GM21825 (cell line): ENCODE data around the gene GFM1.

Experiments used
- ATAC-seq: cut with Tn5 transposase; IDR thresholded peaks from one replicate; pipeline ENCODE4 v1.9.1; 2021; ENCODE audit warnings: mild to moderate bottlenecking, moderate library complexity; ENCODE audit not compliant: unreplicated experiment

GFM1 gene

GRCh38 chr3:158644345-158644908 lies at the start of gene GFM1:
GFM1 (plus strand) TSS chr3:158644527; CDS start chr3:158644635, 108 bp downstream.
- peak; percentile 99 for ATAC-seq

- ATAC-seq, result no peak
Observed at GRCh38 chr3:158600787-158601186, 43.5 kb upstream of the GFM1 start.

- ATAC-seq, result no peak
Observed at GRCh38 chr3:158602227-158602626, 42.1 kb upstream of the GFM1 start.

GRCh38 chr3:158617982-158618875 lies 26.1 kb upstream of the GFM1 start:
- no peak for ATAC-seq

GRCh38 chr3:158625881-158626280 lies 18.4 kb upstream of the GFM1 start:
- ATAC-seq, result no peak

- ATAC-seq, result no peak
Observed at GRCh38 chr3:158631981-158632380, 12.3 kb upstream of the GFM1 start.

GRCh38 chr3:158640646-158641045 lies 3.7 kb upstream of the GFM1 start:
- ATAC-seq, result no peak

- ATAC-seq, result no peak
Observed at GRCh38 chr3:158642005-158642404, 2.3 kb upstream of the GFM1 start.

- ATAC-seq, result no peak
Observed at GRCh38 chr3:158642474-158643210, 1.7 kb upstream of the GFM1 start.

- ATAC-seq, result no peak
Observed at GRCh38 chr3:158649791-158650190, 5.5 kb downstream of the GFM1 start.

- no peak for ATAC-seq
Observed at GRCh38 chr3:158651192-158651591, 6.9 kb downstream of the GFM1 start.

- no peak for ATAC-seq
Observed at GRCh38 chr3:158652463-158652862, 8.1 kb downstream of the GFM1 start.

GRCh38 chr3:158658889-158659288 lies 14.6 kb downstream of the GFM1 start:
- ATAC-seq, result no peak

GRCh38 chr3:158659454-158660237 lies 15.3 kb downstream of the GFM1 start:
- peak; percentile 94 for ATAC-seq

- no peak for ATAC-seq
Observed at GRCh38 chr3:158660711-158661110, 16.4 kb downstream of the GFM1 start.

GRCh38 chr3:158663246-158663645 lies 18.9 kb downstream of the GFM1 start:
- ATAC-seq, result no peak

- no peak for ATAC-seq
Observed at GRCh38 chr3:158663832-158664231, 19.5 kb downstream of the GFM1 start.

GRCh38 chr3:158666416-158666815 lies 22.1 kb downstream of the GFM1 start:
- ATAC-seq, result no peak

- no peak for ATAC-seq
Observed at GRCh38 chr3:158668506-158668905, 24.2 kb downstream of the GFM1 start.

- ATAC-seq, result no peak
Observed at GRCh38 chr3:158671821-158672214, 27.5 kb downstream of the GFM1 start.
